NCI-H2196 (cell line): Measurements from ENCODE around the gene MELK.

ENCODE experiments used
- DNase-seq: peaks from one replicate; lab custom pipeline; 2025; ENCODE audit not compliant: unreplicated experiment; lab: John Stamatoyannopoulos, UW

The MELK gene

GRCh38 chr9:36576866-36577265 is 4.2 kb downstream of the MELK start:
- no peak for DNase-seq

DNA sequence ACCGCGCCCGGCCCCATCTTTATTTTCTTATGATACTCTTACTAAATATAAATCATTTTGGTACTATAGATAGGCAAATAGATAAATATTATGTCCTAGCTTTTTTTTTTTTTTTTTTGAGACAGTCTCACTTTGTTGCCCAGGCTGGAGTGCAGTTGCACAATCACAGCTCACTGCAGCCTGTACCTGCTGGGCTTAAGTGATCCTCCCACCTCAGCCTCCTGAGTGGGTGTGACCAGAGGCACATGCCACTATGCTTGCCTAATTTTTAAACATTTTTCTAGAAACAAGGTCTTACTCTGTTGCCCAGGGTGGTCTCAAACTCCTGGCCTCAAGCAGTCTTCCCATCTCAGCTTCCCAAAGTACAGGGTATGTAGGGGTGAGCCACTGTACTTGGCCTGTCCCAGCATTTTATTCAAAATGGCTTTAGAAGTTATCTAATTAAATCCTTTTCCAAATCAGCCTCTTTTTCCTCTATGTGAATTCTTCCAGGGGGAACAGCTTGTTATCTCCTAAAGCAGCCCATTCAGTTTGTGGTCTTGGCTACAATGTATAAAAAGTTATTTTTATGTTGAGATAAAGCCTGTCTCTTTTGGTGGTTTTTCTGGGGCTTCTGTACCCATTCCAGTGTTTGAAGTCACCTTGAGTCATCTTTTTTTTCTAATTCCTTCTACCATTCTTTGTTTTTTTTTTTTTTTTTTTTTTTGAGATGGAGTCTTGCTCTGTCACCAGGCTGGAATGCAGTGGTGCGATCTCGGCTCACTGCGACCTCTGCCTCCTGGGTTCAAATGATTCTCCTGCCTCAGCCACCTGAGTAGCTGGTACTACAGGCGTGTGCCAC is 12.1 kb downstream of the MELK start:
- DNase-seq = no peak

- no peak for DNase-seq
Measured at GRCh38 chr9:36590231-36590630, 17.5 kb downstream of the MELK start.

- no peak for DNase-seq
Measured at GRCh38 chr9:36592801-36593583, 20.3 kb downstream of the MELK start.

DNA sequence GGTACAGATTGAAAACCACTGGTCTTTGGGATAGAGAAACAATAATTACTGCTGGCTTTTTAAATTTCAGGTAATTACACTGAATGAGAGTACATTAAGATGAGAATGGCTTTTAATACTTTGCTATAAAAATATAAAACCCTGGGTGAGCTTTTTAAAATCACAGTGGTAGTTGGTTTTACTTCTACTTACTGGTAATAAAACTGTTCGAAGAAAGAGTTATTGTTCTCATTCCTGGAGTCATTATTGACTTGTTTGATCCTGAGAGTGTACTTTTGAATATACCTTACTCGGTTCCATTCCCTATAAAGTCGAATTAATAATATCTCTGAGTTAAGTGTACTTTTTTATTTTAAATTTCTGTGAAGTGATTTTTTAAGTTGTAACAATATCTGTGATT is 21.5 kb downstream of the MELK start:
- no peak for DNase-seq

- peak; percentile 21 for DNase-seq
Measured at GRCh38 chr9:36597412-36598178, 24.9 kb downstream of the MELK start.

DNA sequence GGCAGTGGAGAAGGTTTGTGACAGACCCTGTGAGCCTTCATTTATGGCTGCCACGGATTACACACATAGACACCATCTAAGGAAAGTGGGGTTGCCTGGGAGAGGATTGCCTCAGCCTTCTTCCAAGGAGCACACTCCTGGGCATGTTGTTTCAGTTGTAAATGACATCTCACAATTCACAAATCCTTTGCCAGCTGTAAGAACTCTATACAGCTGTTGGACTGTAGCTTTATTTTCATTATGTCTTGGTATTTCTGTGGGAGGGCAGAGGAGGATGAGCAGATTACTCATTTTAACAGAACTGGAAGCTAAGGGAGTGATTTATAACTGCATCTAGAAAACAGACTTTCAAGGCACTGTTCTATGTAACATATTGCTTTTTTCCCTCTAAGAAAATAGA is 25.6 kb downstream of the MELK start:
- DNase-seq = no peak

- no peak for DNase-seq
Measured at GRCh38 chr9:36603006-36603405, 30.3 kb downstream of the MELK start.

GRCh38 chr9:36609306-36609705 is 36.6 kb downstream of the MELK start:
- no peak for DNase-seq

GRCh38 chr9:36622121-36622520 is 49.4 kb downstream of the MELK start:
- no peak for DNase-seq

DNA sequence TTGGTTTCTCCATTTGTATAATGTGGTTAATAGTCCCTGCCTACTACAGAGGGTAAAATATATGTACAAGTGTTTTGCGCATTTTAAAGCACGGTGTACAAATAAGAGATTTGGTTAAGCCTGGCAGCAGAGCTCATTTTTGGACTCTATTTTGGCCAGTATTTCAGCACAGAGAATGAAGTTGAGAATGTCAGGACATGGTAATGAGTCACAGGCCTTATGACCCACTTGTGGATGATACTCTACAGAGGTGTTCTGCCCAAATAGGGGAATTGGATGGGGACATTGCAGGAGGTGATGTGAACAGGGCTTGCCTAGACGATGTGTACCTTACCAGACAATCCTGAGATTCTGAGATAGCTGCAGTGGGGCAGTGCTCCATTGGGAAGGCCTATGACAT is 50.6 kb downstream of the MELK start:
- DNase-seq = no peak

GRCh38 chr9:36625006-36625615 is 52.4 kb downstream of the MELK start:
- no peak for DNase-seq

- peak; percentile 49 for DNase-seq
Measured at GRCh38 chr9:36632892-36633291, 60.2 kb downstream of the MELK start.

GRCh38 chr9:36637491-36638270 is 65.0 kb downstream of the MELK start:
- no peak for DNase-seq

DNA sequence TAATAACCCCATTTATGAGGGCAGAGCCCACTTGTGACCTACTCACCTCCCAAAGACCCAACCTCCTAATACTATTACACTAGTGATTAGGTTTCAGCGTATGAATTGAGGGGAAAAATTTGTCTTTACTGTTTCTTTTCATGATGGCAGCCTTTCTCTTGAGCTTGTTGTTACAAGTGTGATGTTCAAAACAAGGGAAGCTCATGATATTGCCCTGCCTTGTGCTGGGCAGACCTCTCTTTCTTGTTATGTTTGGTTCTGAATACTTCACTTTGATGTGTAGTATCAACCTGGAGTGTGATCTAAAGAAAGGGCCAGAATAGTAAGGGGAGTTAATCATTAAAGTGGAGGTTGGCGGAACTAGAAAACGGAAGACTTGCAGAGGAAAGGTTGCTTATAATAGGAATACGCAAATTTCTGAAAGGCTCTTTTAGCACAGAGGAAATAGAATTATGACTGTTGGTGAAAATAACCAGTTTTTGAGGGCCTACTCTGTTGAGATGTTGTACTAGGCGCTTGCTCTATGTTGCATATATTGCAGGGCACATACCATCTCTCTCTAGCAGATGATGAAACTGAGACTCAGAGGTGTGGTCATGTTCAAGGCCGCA is 68.2 kb downstream of the MELK start:
- no peak for DNase-seq

GRCh38 chr9:36642817-36643216 is 70.1 kb downstream of the MELK start:
- no peak for DNase-seq

DNA sequence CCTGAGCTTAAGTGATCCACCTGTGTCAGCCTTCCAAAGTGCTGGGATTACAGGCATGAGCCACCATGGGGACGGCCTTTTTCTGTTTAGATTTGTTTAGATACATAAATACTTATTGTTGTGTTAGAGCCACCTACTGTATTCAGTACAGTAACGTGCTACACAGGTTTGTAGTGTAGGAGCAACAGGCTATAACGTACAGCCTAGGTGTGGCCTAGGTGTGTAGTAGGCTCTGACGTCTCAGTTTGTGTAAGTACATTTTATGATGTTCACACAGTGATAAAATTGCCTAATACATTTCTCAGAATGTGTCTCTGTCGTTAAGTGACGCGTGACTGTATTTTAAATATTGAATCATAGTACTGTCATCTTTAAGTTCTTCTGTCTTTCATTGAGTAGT is 84.1 kb downstream of the MELK start:
- DNase-seq = no peak

- DNase-seq = no peak
Measured at GRCh38 chr9:36659500-36659899, 86.8 kb downstream of the MELK start.

GRCh38 chr9:36664806-36665205 is 92.1 kb downstream of the MELK start:
- DNase-seq = no peak

GRCh38 chr9:36665387-36665786 is 92.7 kb downstream of the MELK start:
- DNase-seq = no peak
